ENCODE results near the gene CDH4. TPM values are rescaled to one million over a fixed set of nuclear protein-coding genes. Genes with fewer than 3 reads are reported as not detected.

Gene CDH4
- total and polyA plus RNA-seq, 2 of the 13 experiments (the other 11 are each of a cell fraction or from before 2014, with no cell fraction given), result not detected

- TF ChIP-seq ZNF674 (CRISPR knock-in tag; IDR thresholded peaks at IDR 0.05; ENCODE audit: low read depth) (no peak), TEF (CRISPR knock-in tag; IDR thresholded peaks at IDR 0.05) (no peak), PRMT3 (CRISPR knock-in tag; IDR thresholded peaks at IDR 0.05; ENCODE audit: borderline replicate concordance, low read depth) (no peak), JARID2 (CRISPR knock-in tag; IDR thresholded peaks at IDR 0.05; ENCODE audit: insufficient replicate concordance) (no peak), GATA4 (IDR thresholded peaks at IDR 0.05; ENCODE audit: borderline replicate concordance, low read depth) (no peak), RAD51 (IDR thresholded peaks at IDR 0.05; ENCODE audit: borderline replicate concordance) (no peak), ETS1 (CRISPR knock-in tag; IDR thresholded peaks at IDR 0.05) (0 out of 2 replicates have a peak, but pooled peaks have one; percentile 16), MTF2 (CRISPR knock-in tag; IDR thresholded peaks at IDR 0.05; ENCODE audit: borderline replicate concordance) (no peak), HNRNPK (IDR thresholded peaks at IDR 0.05; ENCODE audit: low read depth, low read length, poor library complexity, severe bottlenecking) (no peak), ZFY (CRISPR knock-in tag; IDR thresholded peaks at IDR 0.05) (0 out of 2 replicates have a peak, but pooled peaks have one; percentile 9), ZNF772 (CRISPR knock-in tag; IDR thresholded peaks at IDR 0.05) (no peak), ZNF740 (CRISPR knock-in tag; IDR thresholded peaks at IDR 0.05) (no peak), ZNF800 (CRISPR knock-in tag; IDR thresholded peaks at IDR 0.05) (no peak), ZGPAT (CRISPR knock-in tag; IDR thresholded peaks at IDR 0.05) (peak; percentile 35; the same call in 1 of the 2 replicates), ZNF614 (CRISPR knock-in tag; IDR thresholded peaks at IDR 0.05; ENCODE audit: borderline replicate concordance) (no peak), ZNF224 (CRISPR knock-in tag; IDR thresholded peaks at IDR 0.05) (no peak), ZNF24 (IDR thresholded peaks at IDR 0.05) (no peak), ZNF570 (CRISPR knock-in tag; IDR thresholded peaks at IDR 0.05; ENCODE audit: borderline replicate concordance) (no peak)
Measured at GRCh38 chr20:61965606-61966491, 713.8 kb downstream of the CDH4 start (continued).

Measured in HepG2 (cell line).